Lower leg skin (tissue), 4 donors: ENCODE measurements around the gene UBAP1. TPM values are rescaled to one million over a fixed set of nuclear protein-coding genes. Genes with fewer than 3 reads are reported as not detected.
A peak's percentile ranks its signal among the peaks of the same experiment; 100 is the strongest.

Source experiments
- DNase-seq, 2 donors: peaks; one replicate each; pipeline ENCODE4 v3.0.0-alpha.2; 2019; ENCODE audit warnings: low spot score in 2 of 2
- H3K4me3 ChIP-seq: fragments of 200-600 bp; sonication (generic); 2 replicates; pipeline ENCODE4 v1.5.1; 2017; ENCODE audit warnings: mild to moderate bottlenecking, low read depth; ENCODE audit not compliant: poor library complexity, severe bottlenecking
- POLR2A ChIP-seq, 2 donors: fragments of 450-650 bp; IDR thresholded peaks; one replicate each; pipeline ENCODE4 v1.6.1; 2016 to 2017; ENCODE audit warnings: antibody characterized with exemption in 2 of 2, mild to moderate bottlenecking in 1 of 2, moderate library complexity in 1 of 2
- WGBS, 2 donors: methylation state at CpG; one replicate each; pipeline ENCODE4 v1.1.5; 2018; 5-methylcytosine and 5-hydroxymethylcytosine counted together
- intact Hi-C: fragments of 100-400 bp; cut with DNase I; formaldehyde crosslinking; loops from one replicate; pipeline ENCODE4 v1.15.0; 2023; ENCODE audit warnings: low total_unique reads
- total RNA-seq, 4 donors: library from RNA; depleted of rRNA; stranded (reverse); fragments of >200 nt; gene quantifications; one replicate each; pipeline ENCODE4 v1.1.0, GENCODE V29; 2016
- TF ChIP-seq, protein P1 (sequence below), 3 donors: fragments of 450-650 bp; IDR thresholded peaks; one replicate each; pipeline ENCODE4 v1.5.1; 2016; ENCODE audit warnings: antibody characterized with exemption in 3 of 3, mild to moderate bottlenecking in 3 of 3, moderate library complexity in 2 of 3

Gene UBAP1
- total RNA-seq, 4 donors from 2014 or later: 40.0 to 63.7 (median 53.2) TPM

DNA sequence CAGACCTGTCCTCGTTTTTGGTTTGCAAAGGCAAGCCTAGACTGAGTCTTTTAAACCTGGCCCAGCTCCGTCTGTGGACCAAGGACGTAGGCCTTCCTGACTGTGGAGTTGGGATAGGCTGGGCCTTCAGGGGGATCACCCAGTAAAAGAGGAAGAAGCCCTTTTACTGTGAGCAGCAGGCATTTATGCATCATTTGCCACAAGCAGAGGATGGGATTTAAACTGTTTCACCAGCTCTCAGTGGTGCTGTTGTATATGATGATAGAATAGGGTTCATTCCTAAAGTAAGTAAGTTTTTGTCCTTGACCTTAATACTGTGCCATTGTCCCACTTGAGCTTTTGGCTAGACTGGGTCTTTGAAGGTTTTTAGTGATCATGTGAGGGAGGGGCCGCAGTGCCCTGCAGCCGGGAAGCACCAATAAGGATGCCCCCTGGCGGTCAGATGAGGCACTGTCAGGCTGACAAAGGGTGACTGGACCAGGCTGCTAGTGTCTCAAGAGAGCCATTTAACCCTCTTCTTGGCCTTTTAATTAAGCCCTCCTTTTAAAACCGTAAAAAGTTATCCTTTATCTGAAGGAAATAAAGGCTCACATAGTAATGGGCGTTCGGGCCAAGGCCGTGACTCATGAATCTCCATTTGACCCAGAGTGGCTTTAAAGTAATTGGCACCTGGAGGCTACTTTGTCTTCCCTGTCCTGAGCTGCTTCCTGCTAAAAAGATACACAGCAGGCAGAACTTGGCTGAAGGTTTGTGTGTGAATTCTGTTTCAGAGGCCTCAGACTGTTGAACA lies 74.0 kb downstream of the UBAP1 start:
- intact Hi-C loops: no loop called here
- no peak overlapping the region for H3K4me3 ChIP-seq
- 34 to 41% methylated on average over 10 of the region's 10 CpGs for WGBS, 2 donors
- peak; percentile 57 to 86 for DNase-seq
- TF ChIP-seq, protein P1, sequence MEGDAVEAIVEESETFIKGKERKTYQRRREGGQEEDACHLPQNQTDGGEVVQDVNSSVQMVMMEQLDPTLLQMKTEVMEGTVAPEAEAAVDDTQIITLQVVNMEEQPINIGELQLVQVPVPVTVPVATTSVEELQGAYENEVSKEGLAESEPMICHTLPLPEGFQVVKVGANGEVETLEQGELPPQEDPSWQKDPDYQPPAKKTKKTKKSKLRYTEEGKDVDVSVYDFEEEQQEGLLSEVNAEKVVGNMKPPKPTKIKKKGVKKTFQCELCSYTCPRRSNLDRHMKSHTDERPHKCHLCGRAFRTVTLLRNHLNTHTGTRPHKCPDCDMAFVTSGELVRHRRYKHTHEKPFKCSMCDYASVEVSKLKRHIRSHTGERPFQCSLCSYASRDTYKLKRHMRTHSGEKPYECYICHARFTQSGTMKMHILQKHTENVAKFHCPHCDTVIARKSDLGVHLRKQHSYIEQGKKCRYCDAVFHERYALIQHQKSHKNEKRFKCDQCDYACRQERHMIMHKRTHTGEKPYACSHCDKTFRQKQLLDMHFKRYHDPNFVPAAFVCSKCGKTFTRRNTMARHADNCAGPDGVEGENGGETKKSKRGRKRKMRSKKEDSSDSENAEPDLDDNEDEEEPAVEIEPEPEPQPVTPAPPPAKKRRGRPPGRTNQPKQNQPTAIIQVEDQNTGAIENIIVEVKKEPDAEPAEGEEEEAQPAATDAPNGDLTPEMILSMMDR (IDR thresholded peaks at IDR 0.05): peak in 1 of 3 donors; percentile 84
- TF ChIP-seq POLR2A (IDR thresholded peaks at IDR 0.05): no peak

DNA sequence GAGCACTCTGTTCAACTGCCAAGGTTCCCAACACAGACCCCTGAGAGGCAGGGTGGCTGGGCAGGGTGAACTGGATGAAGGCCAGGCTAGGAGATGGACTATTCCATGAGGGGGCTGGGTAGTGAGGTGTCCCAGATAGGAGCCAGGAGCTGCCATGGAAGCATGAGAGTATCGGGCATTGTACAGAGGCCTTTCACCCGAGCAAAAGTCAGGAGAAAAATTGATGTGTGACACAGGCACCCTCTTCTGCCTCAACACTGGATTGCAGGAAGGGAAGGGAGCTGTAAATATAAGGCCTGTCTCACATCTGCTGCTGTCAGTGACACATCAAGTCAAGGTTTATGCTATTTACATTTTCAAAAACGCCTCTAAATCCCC lies 74.6 kb downstream of the UBAP1 start:
- intact Hi-C loops: no loop called here
- WGBS, 2 donors: 53 to 58% methylated on average over 3 of the region's 3 CpGs

DNA sequence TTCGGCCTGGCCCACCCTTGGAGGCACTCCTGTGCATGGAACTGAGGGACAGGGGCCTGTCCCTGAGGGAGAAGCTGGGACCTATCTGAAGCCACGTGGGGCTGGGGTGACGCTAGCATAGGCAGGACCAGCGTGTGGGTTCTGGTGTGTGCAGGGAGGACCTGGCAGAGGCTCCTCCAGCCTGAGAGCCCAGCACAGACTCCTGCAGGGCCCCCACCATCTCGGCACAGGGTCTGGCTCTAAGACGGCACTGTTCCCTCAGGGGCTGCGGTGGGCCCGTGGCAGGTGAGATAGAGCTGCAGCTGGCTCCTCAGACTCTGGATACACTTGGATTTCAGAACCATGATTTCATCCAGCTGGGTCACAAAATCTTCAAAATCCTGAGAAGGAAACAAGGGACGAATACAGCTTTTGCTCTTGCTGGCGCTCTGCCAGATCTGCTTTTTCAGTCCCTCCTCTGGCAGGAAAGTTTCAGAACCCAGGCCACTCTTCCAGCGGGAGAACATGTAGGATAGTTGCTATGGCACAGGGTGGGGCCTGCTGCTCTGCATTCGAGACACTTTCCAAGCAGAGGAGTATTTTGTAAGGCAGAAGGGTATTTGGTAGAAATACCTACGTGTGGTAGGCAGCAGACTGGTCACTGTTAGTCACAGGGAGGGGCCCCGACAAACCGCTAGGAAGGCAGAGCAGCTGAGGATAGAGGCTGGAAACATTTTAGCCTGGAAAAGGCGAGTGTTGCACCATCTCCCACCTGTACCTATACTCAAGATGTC lies 75.5 kb downstream of the UBAP1 start:
- H3K4me3 ChIP-seq: no peak overlapping the region
- 52 to 54% methylated on average over 16 of the region's 16 CpGs for WGBS, 2 donors
- TF ChIP-seq, protein P1 (IDR thresholded peaks at IDR 0.05): no peak
- no peak for TF ChIP-seq POLR2A (IDR thresholded peaks at IDR 0.05)
- intact Hi-C loops: no loop called here
- peak in 1 of 2 donors; percentile 85 for DNase-seq

More for the DNA sequence above, 74.6 kb downstream of the UBAP1 start:
- TF ChIP-seq, protein P1 (IDR thresholded peaks at IDR 0.05): no peak
- no peak for TF ChIP-seq POLR2A (IDR thresholded peaks at IDR 0.05)
- DNase-seq: peak in 1 of 2 donors; percentile 83
- no peak overlapping the region for H3K4me3 ChIP-seq

DNA sequence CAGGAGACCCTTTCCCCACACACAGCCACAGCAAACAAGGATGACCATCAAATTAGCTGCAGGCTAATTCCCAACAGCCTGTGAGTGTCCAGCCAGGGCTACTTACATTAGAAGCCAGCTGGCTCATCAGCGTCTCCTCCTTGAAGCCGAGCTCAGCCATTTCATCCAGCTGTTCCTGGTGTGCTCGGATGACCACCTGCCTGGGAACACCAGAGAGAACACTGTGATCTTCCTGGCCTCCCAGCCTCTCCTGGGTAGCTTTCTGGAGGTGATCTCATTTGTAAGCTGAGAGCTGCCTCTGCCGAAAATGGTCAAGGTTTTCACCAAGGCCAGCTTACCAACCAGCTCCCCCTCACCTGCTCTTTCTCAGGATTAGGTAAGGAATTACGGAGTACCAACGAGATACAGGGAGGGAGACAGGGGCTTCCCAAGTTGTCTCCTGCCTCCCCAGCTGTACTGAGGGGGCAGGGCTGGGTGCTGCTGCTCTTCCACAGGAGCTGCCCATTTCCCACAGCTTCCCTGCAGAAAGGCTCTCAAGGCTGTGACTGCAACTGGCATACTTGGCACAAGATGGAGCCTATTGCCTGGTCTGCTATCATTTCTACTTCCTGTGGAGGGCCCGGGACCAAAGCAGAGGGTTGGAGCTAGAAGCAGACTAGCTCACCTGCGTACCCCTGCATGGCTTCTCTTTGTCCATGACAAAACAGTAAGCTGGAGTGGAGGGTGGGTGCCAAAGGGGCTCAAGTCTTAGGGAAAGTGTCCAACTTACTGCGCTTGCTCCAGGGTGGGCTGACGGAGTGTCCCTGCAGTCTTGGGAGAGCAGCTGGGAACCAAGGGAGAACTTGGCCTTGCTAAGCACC lies 76.4 kb downstream of the UBAP1 start:
- H3K4me3 ChIP-seq: no peak overlapping the region
- no peak for TF ChIP-seq POLR2A (IDR thresholded peaks at IDR 0.05)
- TF ChIP-seq, protein P1 (IDR thresholded peaks at IDR 0.05): no peak
- peak in 1 of 2 donors; percentile 66 for DNase-seq
- 80 to 81% methylated on average over 10 of the region's 10 CpGs for WGBS, 2 donors
- intact Hi-C loops: no loop called here

DNA sequence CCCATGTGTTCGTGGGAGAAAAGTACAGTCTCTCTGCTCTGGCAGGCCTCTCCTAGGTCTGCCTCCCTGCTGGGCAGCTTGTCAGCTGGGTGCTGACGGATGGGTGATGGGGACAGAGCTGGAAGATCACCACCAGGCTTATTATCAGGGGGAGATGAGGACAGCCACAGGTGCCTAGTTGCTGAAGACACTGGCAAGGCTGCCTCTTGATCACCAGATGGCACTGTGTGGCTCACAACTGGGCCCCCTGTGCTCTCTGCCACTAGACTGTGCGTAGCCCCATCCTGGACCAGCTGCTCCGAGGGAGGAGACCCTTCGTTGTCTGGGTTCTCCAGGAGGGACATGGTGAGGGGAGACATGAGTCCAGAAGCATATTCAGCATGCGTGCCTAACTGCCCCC lies 77.3 kb downstream of the UBAP1 start:
- no peak overlapping the region for H3K4me3 ChIP-seq
- WGBS, 2 donors: 86 to 95% methylated on average over 6 of the region's 6 CpGs
- peak in 1 of 2 donors; percentile 68 for DNase-seq
- intact Hi-C loops: no loop called here
- TF ChIP-seq, protein P1 (IDR thresholded peaks at IDR 0.05): no peak
- no peak for TF ChIP-seq POLR2A (IDR thresholded peaks at IDR 0.05)
